ENCODE results near the gene FAM50A.

- no peak for TF ChIP-seq CTCF (IDR thresholded peaks at IDR 0.05)
- TF ChIP-seq EP300 (IDR thresholded peaks at IDR 0.05; ENCODE audit: low read depth) = no peak
- no peak for TF ChIP-seq POLR2A (IDR thresholded peaks at IDR 0.05)
- no peak for TF ChIP-seq POLR2AphosphoS5 (IDR thresholded peaks at IDR 0.05)
Observed at GRCh38 chrX:154430916-154431315, 13.0 kb upstream of the FAM50A start.
